Thymus (tissue), 11 donors: ENCODE data around the gene UBB. TPM values are rescaled to one million over a fixed set of nuclear protein-coding genes. Genes with fewer than 3 reads are reported as not detected.

Experiments used
- DNase-seq, 9 donors: peaks; one replicate each; pipeline ENCODE4 v3.0.0-alpha.2; 2013; ENCODE audit warnings: low spot score in 9 of 9, low read depth in 6 of 9, missing footprints in 1 of 9
- H3K27ac ChIP-seq, 2 donors: one replicate each; pipeline ENCODE4 v1.5.1; 2013; ENCODE audit warnings: control low read depth in 1 of 2, low read depth in 1 of 2, low read length in 1 of 2, mild to moderate bottlenecking in 1 of 2, moderate library complexity in 1 of 2
- H3K27me3 ChIP-seq, 2 donors: one replicate each; pipeline ENCODE4 v1.5.1; 2013; ENCODE audit warnings: low read length in 1 of 2; ENCODE audit not compliant: control insufficient read depth in 2 of 2, insufficient read depth in 1 of 2
- H3K36me3 ChIP-seq, 2 donors: one replicate each; pipeline ENCODE4 v1.5.1; 2013; ENCODE audit warnings: low read length in 1 of 2, mild to moderate bottlenecking in 1 of 2, moderate library complexity in 1 of 2; ENCODE audit not compliant: control insufficient read depth in 2 of 2, insufficient read depth in 2 of 2
- H3K4me1 ChIP-seq, 2 donors: one replicate each; pipeline ENCODE4 v1.5.1; 2013; ENCODE audit warnings: low read length in 2 of 2; ENCODE audit not compliant: control insufficient read depth in 2 of 2, insufficient read depth in 2 of 2
- H3K4me3 ChIP-seq, 2 donors: one replicate each; pipeline ENCODE4 v1.5.1; 2013; ENCODE audit warnings: low read length in 2 of 2, control low read depth in 1 of 2, mild to moderate bottlenecking in 1 of 2
- H3K9me3 ChIP-seq, 2 donors: one replicate each; pipeline ENCODE4 v1.5.1; 2013; ENCODE audit warnings: low read length in 1 of 2, mild to moderate bottlenecking in 1 of 2; ENCODE audit not compliant: control insufficient read depth in 2 of 2, insufficient read depth in 1 of 2
- WGBS: extraction: QIAGEN DNeasy Blood & Tissue Kit; methylation state at CpG from one replicate; pipeline ENCODE4 v1.1.7; 2013; 5-methylcytosine and 5-hydroxymethylcytosine counted together
- polyA plus RNA-seq: library from polyadenylated mRNA; stranded (reverse); fragments of 200-250 nt; gene quantifications from one replicate; pipeline ENCODE4 v1.2.3, GENCODE V29; 2013
- total RNA-seq: library from RNA; stranded (reverse); fragments of 120-200 nt; gene quantifications from one replicate; pipeline ENCODE4 v1.2.4, GENCODE V29; 2013
- donor health status: healthy.

UBB gene
- total and polyA plus RNA-seq, 2 donors = 820 to 2,286 TPM

DNA sequence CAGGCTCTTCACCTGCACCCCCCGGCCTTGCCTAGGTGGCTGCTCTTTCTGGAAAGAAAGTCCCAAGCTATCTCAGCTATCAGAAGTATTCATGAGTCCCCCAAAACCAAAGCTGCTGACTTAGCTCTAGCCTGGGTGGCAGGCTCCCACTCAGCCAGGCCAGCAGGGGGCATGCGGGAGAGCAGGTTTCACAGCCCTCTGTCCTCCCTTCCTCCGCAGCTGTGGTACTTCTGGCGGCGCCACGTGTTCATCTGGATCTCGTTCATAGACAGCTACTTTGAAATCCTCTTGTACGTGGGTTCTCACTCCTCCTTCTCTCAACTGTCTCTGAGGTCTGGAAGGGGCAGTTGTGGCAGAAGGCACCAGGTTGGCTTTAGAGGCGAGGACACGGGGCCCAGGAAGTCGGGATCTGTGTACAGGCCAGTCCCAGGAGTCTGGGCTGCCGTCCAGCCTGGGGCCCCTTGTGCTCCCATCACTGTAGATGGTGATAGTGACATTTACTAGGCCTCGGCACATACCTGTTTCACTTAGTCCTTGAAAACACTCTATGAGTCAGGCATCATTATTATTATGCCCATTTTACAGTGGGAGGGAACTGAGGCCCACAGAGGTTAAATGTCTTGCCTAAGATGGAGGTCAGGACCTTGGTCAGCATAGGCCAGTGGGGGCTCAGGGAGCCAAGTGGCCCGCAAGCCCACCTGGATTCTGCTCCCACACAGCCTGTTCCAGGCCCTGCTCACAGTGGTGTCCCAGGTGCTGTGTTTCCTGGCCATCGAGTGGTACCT lies 47.4 kb downstream of the UBB start:
- H3K27me3 ChIP-seq = no peaks in the 10 kb centered on the region
- peak in 4 of 9 donors; percentile 46 to 76 (median 64) for DNase-seq
- peaks cover 0 to 1% of the 10 kb centered on the region in 2 donors for H3K9me3 ChIP-seq
- H3K36me3 ChIP-seq = peaks cover 51 to 53% of the 10 kb centered on the region in 2 donors
- no peak overlapping the region for H3K4me3 ChIP-seq
- 83% methylated on average over 15 of the region's 15 CpGs for WGBS
- H3K27ac ChIP-seq = no peak overlapping the region
- H3K4me1 ChIP-seq = peaks cover 0 to 6% of the 10 kb centered on the region in 2 donors

DNA sequence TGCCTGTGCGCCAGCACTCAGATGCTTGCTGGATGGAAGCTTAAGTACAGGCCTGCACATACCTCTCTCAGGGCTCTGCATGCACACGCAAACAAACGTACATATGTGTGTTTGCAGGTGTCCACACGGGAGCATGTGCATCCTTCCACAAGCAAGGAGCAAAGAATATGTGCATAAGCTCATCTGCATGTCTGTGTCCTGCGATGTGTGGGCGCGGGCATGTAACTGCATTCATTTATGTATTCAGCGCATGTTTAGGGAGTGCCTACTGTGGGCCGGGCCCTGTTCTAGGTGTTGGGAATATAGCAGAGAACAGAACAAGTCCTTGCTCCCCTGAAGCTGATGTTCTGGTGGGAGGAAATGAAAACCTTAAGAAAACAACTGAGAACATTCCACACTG lies 48.2 kb downstream of the UBB start:
- DNase-seq = no peak
- no peak overlapping the region for H3K4me3 ChIP-seq
- H3K36me3 ChIP-seq = peaks cover 47 to 49% of the 10 kb centered on the region in 2 donors
- 97% methylated on average over 9 of the region's 9 CpGs for WGBS
- H3K27me3 ChIP-seq = no peaks in the 10 kb centered on the region
- no peak overlapping the region for H3K27ac ChIP-seq
- H3K9me3 ChIP-seq = peaks cover 0 to 1% of the 10 kb centered on the region in 2 donors
- H3K4me1 ChIP-seq = peaks cover 0 to 6% of the 10 kb centered on the region in 2 donors

- Histone ChIP-seq H3K27ac (no peak overlapping the region), H3K27me3 (no peaks in the 10 kb centered on the region), H3K4me1 (peaks cover 0 to 6% of the 10 kb centered on the region in 2 donors), H3K4me3 (no peak overlapping the region), H3K36me3 (peaks cover 41 to 46% of the 10 kb centered on the region in 2 donors), H3K9me3 (peaks cover 0 to 1% of the 10 kb centered on the region in 2 donors)
- WGBS = 98% methylated on average over 6 of the region's 6 CpGs
- no peak for DNase-seq
These were observed 49.8 kb downstream of the UBB start for GRCh38 chr17:16430650-16431049.

- H3K4me1 ChIP-seq = peaks cover 0 to 6% of the 10 kb centered on the region in 2 donors
- WGBS = 97% methylated on average over 15 of the region's 15 CpGs
- no peak overlapping the region for H3K27ac ChIP-seq
- H3K27me3 ChIP-seq = no peaks in the 10 kb centered on the region
- no peak overlapping the region for H3K4me3 ChIP-seq
- DNase-seq = no peak
- peaks cover 0 to 1% of the 10 kb centered on the region in 2 donors for H3K9me3 ChIP-seq
- peaks cover 29 to 32% of the 10 kb centered on the region in 2 donors for H3K36me3 ChIP-seq
These were observed 51.1 kb downstream of the UBB start for GRCh38 chr17:16432017-16432416.

Other genes starting within 250 kb of the UBB start
- gene NCOR1, start 165.6 kb upstream of the UBB start, total RNA-seq = 62.2 TPM
- gene NCOR1, start 165.6 kb upstream of the UBB start, polyA plus RNA-seq = 51.5 TPM
- gene PIGL, start 163.9 kb upstream of the UBB start, total RNA-seq = 16.7 TPM
- gene PIGL, start 163.9 kb upstream of the UBB start, polyA plus RNA-seq = 31.1 TPM
- gene CENPV, start 27.6 kb upstream of the UBB start, total RNA-seq = 108 TPM
- 85.2 TPM for gene CENPV, start 27.6 kb upstream of the UBB start, polyA plus RNA-seq
- gene TRPV2, start 34.5 kb downstream of the UBB start, total RNA-seq = 29.0 TPM
- gene TRPV2, start 34.5 kb downstream of the UBB start, polyA plus RNA-seq = 39.8 TPM
- 1.6 TPM for gene LRRC75A, start 111.1 kb downstream of the UBB start, total RNA-seq
- gene LRRC75A, start 111.1 kb downstream of the UBB start, polyA plus RNA-seq = 2.1 TPM
- gene ZNF287, start 188.1 kb downstream of the UBB start, total RNA-seq = 4.9 TPM
- gene ZNF287, start 188.1 kb downstream of the UBB start, polyA plus RNA-seq = 7.6 TPM